Measurements from ENCODE around the gene MGMT. TPM values are rescaled to one million over a fixed set of nuclear protein-coding genes. Genes with fewer than 3 reads are reported as not detected.

MGMT gene
- total and polyA plus RNA-seq, 7 donors, result 4.2 to 13.3 (median 7.5) TPM

DNA sequence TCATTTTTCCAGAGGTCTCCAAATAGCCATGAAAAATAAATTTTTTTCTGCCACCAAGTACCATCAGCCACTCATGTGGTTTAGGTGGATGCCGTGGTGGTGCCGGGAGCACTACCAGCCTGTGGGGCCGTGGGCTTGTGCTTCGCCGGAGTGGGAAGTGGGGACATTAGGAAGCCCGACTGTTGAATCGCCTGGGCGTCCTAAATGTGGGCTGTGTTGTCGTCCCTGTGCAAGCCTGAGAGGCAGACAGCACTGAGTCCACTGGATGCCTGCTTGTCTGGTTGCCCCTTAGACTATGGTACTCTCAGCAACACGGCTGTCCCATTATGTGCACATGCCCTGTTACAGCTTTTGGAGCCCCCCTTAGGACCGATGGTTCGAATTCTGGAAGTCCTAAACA is 59.9 kb downstream of the MGMT start:
- Histone ChIP-seq H3K27me3 (ENCODE audit: insufficient read depth in 3 of 3, low read length in 2 of 3) (no peaks in the 10 kb centered on the region), H3K9me3 (no peaks in the 10 kb centered on the region), H3K4me1 (peaks cover 14% of the 10 kb centered on the region), H3K36me3 (ENCODE audit: insufficient read depth in 1 of 2, low read depth in 1 of 2) (no peaks in the 10 kb centered on the region), H3K27ac (no peak overlapping the region), H3K4me3 (no peak overlapping the region)
- TF ChIP-seq, protein P1, sequence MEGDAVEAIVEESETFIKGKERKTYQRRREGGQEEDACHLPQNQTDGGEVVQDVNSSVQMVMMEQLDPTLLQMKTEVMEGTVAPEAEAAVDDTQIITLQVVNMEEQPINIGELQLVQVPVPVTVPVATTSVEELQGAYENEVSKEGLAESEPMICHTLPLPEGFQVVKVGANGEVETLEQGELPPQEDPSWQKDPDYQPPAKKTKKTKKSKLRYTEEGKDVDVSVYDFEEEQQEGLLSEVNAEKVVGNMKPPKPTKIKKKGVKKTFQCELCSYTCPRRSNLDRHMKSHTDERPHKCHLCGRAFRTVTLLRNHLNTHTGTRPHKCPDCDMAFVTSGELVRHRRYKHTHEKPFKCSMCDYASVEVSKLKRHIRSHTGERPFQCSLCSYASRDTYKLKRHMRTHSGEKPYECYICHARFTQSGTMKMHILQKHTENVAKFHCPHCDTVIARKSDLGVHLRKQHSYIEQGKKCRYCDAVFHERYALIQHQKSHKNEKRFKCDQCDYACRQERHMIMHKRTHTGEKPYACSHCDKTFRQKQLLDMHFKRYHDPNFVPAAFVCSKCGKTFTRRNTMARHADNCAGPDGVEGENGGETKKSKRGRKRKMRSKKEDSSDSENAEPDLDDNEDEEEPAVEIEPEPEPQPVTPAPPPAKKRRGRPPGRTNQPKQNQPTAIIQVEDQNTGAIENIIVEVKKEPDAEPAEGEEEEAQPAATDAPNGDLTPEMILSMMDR (IDR thresholded peaks at IDR 0.05), result no peak
- 92 to 97% (median 93%) methylated on average over 12 of the region's 12 CpGs for WGBS, 3 donors
- ATAC-seq (no peak), DNase-seq (no peak)
- intact Hi-C loops (cut with DNase I), result no loop called here

DNA sequence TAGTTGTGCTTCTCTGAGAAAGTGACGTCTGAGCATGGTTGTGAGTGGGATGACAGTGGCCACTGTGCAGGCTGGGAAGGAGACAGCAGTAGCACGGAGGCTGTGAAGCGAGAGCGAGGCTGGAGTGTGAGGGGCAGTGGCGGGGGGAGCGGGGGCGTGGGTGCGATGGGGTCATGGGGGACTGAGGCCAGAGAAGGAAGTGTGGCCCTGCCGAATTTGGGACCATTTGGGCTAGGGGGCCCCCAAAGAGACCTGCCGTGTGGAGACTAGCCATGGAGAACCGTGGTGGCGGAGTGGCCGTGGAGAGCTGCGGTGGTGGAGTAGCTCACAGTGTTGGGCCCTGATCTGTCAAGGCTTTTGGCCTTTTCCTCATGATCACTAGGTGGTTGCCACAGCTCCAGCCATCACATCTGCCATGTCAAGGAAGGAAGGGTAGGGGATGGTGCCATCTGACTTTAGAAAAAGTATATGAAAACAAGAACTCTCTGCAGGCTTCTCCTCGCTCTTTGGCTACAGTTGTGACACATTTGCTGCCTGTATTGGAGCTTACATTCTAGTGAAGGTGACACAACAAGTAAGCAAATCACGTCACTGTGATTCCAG is 61.4 kb downstream of the MGMT start:
- Histone ChIP-seq H3K36me3 (ENCODE audit: insufficient read depth in 1 of 2, low read depth in 1 of 2) (no peaks in the 10 kb centered on the region), H3K4me1 (peaks cover 26% of the 10 kb centered on the region), H3K27ac (no peak overlapping the region), H3K9me3 (no peaks in the 10 kb centered on the region), H3K27me3 (ENCODE audit: insufficient read depth in 3 of 3, low read length in 2 of 3) (no peaks in the 10 kb centered on the region), H3K4me3 (no peak overlapping the region)
- WGBS, 3 donors, result 91 to 99% (median 91%) methylated on average over 13 to 16 of the region's 16 CpGs
- DNase-seq, result no peak
- TF ChIP-seq, protein P1 (IDR thresholded peaks at IDR 0.05), result no peak
- intact Hi-C loops (cut with DNase I), result no loop called here
- no peak for ATAC-seq

DNA sequence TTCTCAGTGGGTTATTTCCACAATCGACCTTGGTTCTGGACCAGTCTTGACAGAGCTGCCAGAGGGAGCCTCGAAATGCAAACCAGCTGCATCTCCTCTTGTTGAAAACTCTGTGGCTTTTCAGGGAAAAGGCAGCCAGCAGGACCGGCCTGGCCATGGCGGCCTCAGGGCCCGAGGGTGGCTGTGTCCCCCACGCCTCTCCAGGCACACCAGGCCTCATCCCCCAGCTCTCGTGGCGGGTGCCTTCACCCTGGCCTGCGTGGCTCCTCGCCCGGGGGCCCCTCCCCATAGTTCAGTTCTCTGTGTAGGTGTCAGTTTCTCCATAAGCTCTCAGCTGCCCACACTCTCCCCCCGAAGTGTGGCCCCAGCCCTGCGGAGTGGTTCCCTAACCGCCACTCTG is 63.5 kb downstream of the MGMT start:
- H3K4me3 ChIP-seq, result no peak overlapping the region
- WGBS, 3 donors, result 89 to 92% (median 91%) methylated on average over 13 to 14 of the region's 14 CpGs
- no peak overlapping the region for H3K27ac ChIP-seq
- H3K4me1 ChIP-seq, result peaks cover 17% of the 10 kb centered on the region
- TF ChIP-seq, protein P1 (IDR thresholded peaks at IDR 0.05), result no peak
- intact Hi-C loops (cut with DNase I), result no loop called here
- ATAC-seq (no peak), DNase-seq (no peak)
- no peaks in the 10 kb centered on the region for H3K9me3 ChIP-seq
- no peaks in the 10 kb centered on the region for H3K36me3 ChIP-seq (ENCODE audit: insufficient read depth in 1 of 2, low read depth in 1 of 2)
- no peaks in the 10 kb centered on the region for H3K27me3 ChIP-seq (ENCODE audit: insufficient read depth in 3 of 3, low read length in 2 of 3)

DNA sequence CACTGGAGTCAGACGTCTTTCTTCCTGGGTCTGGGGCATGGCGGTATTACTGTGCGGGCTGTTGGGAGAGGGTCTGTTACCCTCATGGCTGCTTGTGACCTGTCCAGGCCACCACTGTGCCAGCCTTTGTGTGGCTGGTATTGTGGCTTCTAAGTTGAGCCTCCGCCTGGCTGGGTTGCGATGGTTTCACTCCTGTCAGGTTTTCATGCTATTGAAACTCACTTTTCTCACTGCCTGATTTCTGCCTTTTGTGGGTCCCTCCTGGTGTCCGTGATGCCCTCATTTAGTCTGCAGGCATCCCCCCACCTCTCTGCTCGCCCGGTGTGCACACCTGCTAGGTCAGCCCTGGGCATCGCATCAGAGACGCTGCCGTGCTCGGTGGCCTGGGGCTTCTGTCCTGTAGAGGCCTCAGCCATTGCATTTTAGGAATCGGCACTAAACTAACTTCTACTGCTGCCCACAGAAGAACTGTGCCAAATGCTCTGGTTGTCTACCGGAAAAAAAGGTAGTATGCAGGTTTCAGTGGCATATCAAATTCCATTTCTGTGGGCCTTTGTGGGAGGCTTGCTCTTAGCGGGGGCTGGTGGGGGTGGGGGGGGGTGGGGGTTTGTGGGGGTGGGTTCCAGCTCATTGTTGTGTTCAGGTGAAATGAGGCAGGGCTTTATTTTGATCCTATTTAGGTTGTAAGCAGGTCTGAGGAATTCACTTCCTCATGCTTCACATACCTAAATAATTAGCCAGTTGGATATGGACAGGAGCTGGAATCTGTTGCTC is 64.3 kb downstream of the MGMT start:
- ATAC-seq (no peak), DNase-seq (peak in 1 of 2 donors; percentile 34)
- TF ChIP-seq, protein P1 (IDR thresholded peaks at IDR 0.05), result no peak
- WGBS, 3 donors, result 84 to 93% (median 89%) methylated on average over 15 of the region's 15 CpGs
- H3K36me3 ChIP-seq (ENCODE audit: insufficient read depth in 1 of 2, low read depth in 1 of 2), result peaks cover 0 to 3% of the 10 kb centered on the region in 2 donors
- intact Hi-C loops (cut with DNase I), result no loop called here
- H3K4me1 ChIP-seq, result peaks cover 13% of the 10 kb centered on the region
- no peaks in the 10 kb centered on the region for H3K9me3 ChIP-seq
- no peak overlapping the region for H3K4me3 ChIP-seq
- no peak overlapping the region for H3K27ac ChIP-seq
- no peaks in the 10 kb centered on the region for H3K27me3 ChIP-seq (ENCODE audit: insufficient read depth in 3 of 3, low read length in 2 of 3)
